ENCODE data around the gene PPARA.
"Not testable (repeated sequence)": the region's sequence is repeated elsewhere in the genome, so short reads cannot be mapped to it uniquely, and the experiment has no call there.

Gene PPARA

DNA sequence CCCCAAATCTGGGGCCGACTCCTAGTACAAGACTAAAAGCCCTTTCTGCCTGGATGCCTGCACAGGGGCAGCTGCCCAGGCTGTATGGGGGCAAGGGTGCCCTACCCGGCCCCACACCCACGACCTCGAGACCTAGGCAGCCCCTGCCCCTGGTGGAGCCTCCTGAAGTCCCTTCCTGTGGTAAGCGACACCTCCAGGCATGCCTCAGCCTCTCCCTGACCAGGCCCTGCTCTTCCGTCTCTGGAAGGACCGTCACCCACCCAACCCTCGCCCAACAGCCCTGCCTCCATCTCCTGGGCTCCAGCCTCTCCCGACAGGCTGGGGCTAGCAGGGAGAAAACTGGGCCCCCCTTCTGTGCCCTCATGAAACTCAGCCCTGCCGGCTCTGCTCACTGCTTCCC, 22.8 kb upstream of the PPARA start:
- DNase-seq (ENCODE audit: low spot score), result no peak

- no peak for DNase-seq (ENCODE audit: low spot score)
Measured at GRCh38 chr22:46128606-46129005, 21.7 kb upstream of the PPARA start.

DNA sequence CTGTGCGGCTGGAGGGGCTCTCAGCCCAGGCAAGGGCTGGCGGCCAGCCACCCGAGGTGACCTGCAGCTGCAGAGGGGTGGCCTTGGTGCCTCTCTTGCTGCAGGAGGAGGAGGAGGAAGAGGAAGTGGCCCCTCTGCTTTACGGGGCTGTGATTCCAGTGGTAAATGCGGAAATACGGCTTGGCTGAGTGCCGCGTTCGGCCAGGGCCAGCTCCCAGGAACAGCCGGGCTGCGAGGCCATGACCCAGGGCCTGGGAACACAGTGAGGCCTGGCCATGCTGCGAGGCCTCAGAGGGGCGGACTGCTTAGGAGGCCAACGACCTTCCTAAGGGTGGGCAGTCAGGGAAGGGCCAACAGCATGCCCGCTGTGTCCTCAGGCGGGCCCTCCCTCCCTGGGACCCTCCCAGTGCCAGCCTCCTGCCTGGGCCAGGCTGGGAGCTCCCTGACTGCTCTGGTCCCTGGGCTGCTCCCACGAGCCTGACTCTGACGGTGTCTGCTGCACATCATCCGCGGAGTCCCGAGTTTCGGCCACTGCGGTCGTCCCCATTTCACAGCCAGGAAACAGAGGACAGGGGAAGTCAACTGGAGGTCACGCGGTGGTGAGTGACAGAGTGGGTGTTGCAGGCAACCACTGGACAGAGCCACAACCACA, 20.8 kb upstream of the PPARA start:
- DNase-seq (ENCODE audit: low spot score), result no peak

DNA sequence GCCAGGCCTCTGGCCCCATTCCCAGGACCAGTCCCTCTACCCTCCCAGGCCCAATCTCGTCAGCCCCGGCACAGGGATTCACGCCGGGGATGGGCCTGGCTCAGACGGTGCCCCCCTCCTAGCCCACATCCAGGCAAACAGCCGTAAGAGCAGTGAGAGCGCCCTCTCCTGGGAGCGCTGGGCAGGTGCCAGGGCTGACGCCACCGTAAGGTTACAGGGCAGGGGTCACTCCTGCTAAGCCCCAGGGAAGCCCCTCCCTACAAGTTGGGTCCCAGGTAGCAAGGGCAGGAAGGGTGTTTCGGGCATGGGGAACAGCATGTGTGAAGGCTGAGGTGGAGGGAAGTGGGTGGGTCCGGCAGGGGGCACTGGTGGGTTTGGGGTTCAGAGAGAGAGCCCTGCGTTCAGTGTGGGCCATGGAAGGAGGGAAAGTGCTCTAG, 19.2 kb upstream of the PPARA start:
- DNase-seq (ENCODE audit: low spot score), result no peak

GRCh38 chr22:46132193-46132829, 18.0 kb upstream of the PPARA start:
- not testable (repeated sequence) for DNase-seq (ENCODE audit: low spot score)

- no peak for DNase-seq (ENCODE audit: low spot score)
Measured at GRCh38 chr22:46132830-46133587, 17.3 kb upstream of the PPARA start.

DNA sequence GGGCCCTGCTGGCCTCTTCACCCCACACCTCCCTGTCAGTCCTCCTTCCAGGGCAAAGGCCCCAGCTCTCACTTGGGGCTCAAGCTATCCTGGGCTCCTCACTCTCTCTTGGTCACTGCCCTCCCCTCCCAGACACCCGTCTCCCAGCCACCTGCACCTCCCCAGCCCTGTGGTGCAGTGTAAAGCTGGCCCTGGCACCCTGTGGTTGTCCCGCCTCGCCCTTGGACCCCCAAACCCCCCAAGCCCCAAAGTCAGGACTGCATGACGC, 16.8 kb upstream of the PPARA start:
- DNase-seq (ENCODE audit: low spot score), result no peak

DNA sequence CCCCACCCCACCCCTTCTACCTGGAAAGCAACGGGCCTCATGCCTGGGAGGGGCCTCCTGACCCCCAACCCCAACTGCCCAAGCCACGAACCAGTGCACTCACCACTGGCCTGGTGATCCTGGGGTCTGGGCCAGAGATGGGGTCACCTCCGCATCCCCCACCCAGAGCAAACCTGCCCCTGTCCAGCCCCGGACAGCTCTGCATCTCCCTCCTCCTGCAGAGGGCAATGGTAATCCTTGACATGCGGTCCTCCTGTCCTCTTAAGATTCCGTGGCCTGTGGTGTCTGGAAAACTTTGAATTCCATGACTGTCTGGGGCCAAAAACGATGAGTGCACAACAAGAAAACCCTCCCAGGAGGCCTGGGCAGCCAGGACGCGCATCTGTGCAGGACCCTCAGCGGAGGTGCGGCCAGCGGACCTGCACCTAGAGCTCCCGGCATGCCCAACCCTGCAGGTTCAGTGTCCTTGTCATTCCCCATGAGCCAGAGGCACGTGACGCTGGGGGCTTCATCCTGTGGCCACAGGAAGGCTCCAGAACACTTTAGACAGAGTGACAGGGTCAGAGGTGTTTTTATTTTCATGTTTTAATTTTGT, 16.1 kb upstream of the PPARA start:
- no peak for DNase-seq (ENCODE audit: low spot score)

DNA sequence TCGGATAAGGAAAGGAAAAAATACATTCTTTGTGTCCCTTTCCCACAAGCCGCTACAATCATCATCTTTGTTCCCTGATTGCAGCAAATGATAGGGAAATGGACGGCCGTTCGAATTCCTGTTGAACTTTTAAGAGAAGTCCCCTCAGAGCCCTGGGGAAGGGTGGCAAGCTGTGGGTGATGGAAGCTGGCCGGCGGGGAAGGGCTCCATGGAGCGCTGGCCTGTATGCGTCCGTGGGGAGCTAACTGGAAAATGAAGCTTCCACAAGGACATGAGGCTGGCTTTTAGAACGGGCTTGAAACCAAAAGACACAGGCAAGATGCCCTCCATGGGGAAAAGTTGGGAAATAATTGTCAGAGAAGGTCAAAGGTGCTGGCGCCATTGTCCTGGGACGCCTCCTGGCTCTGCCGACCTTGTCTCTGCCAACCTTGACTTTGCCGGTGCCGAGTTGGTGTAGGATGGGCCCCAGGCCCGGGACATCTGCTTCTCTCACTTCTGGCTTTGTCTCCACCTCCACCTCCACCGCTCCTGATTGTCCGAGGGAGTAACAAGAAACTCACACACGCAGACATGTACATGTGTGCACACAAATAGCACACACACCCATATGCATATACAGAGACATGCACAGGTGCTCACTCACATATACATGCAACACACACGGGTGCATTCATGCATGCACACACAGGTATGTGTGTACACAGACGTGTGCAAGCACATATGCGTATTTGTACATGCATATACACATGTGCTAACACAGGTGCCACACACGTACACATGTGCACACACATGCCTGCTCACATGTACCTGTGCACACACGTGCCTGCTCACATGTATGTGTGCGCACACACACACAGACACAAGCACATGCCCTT, 14.5 kb upstream of the PPARA start:
- no peak for DNase-seq (ENCODE audit: low spot score)

GRCh38 chr22:46136486-46137217, 13.7 kb upstream of the PPARA start:
- no peak for DNase-seq (ENCODE audit: low spot score)

DNA sequence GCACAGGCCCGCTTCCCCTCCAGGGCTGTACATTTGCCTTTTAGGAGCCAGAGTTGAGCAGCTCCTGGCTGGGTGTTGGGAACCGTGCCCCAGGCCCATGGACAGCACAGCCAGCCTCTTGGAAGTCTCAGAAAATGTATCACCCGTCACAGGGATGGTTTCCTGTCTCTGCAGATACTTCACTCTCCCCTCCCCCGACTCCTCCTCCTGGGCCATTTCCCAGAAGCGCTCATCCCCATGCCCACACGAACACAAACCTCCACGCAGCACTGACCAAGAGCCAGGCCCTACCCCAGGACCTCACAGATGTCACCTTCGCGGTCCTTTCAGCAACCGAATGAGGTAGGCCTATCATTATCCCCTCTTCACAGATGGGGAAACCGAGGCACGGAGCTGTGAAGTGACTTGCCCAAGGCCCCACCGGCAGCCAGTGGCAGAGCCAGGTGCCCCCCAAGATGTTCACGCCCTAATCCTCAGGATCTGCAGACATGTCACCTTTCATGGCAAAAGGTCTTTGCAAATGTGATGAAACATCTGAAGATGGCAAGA, 13.0 kb upstream of the PPARA start:
- DNase-seq (ENCODE audit: low spot score), result no peak

DNA sequence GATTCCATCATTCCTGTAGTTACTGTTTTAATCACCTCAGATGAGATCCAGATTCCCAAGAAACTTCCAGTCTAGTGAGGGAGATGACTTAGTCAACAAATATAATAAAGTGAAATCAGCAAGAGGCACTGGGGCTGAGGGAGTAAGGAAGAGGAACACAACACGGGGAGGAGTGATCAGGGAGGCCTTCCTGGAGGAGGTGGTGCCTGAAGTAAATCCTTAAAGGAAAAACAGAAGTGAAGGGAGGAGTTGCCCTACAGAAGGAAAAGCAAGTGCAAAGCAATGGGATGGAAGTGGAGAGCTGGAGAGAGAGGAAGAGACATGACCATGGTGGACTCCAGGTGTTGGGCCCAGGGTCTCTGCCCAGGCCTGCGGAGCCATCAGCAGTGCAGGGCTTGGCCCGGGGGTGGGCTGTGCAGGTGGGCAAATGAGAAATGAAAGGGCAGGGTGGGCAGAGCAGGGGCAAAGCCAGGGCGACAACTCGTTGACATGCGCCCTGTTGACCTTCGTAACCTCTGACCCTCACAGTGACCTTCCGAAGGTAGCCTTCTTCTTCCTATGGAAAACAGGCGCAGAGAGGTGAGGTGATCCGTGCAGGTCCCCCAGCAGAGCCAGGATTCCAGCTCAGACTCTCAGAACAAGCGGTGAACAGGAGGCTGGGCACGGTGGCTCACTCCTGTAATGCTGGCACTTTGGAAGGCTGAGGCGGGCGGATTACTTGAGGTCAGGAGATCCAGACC, 12.1 kb upstream of the PPARA start:
- no peak for DNase-seq (ENCODE audit: low spot score)

DNA sequence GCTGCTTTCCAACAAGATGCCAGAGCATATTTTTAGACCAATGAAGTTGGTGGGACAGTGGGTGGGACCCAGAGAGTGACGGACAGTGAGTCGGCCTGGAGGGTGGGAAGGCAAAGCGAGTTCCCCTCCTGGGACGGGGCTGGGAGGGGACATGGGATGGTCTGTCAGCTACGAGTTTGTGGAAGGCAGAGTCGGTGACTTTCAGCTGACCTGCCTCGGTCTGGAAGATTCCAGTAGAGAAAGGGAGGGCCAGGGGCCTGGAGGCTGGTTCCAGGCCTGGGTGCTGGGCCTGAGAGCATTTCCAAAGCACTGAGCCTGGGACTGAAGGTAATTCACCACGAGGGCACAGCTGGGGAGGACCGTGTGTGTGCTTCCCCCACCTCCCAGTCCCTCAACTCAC, 10.9 kb upstream of the PPARA start:
- not testable (repeated sequence) for DNase-seq (ENCODE audit: low spot score)

DNA sequence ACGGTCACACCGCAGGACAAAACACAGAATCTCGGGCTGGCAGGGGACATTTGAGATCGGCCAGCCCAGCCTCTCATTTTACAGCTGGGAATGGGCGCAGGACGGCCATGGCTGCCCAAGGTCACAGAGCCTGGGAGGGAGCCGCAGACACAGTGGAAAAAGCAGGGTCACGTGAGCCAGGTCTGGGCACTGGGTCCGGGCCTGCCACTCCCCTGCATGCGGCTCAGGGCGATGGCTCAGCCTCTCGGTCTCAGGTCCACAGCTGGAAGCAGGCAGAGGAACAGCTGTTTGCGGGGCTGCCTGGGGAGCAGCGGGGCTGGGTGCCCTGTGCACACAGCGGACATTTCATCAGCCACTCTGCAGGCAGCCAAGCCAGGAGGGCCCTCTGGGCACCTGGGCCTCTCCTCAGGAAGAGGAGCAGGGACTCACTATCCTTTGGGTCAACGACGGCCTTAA, 10.4 kb upstream of the PPARA start:
- no peak for DNase-seq (ENCODE audit: low spot score)

- no peak for DNase-seq (ENCODE audit: low spot score)
Measured at GRCh38 chr22:46140989-46141928, 9.1 kb upstream of the PPARA start.

GRCh38 chr22:46142548-46143490, 7.5 kb upstream of the PPARA start:
- no peak for DNase-seq (ENCODE audit: low spot score)

GRCh38 chr22:46143491-46144147, 6.7 kb upstream of the PPARA start:
- DNase-seq (ENCODE audit: low spot score), result no peak
